D341Med (cell line): Measurements from ENCODE around the gene SLC25A5.

ENCODE experiments used
- DNase-seq: peaks from one replicate; pipeline ENCODE4 v3.0.0; 2012; ENCODE audit warnings: low spot score

SLC25A5 gene

GRCh38 chrX:119505945-119506344 lies 37.7 kb downstream of the SLC25A5 start:
- no peak for DNase-seq

DNA sequence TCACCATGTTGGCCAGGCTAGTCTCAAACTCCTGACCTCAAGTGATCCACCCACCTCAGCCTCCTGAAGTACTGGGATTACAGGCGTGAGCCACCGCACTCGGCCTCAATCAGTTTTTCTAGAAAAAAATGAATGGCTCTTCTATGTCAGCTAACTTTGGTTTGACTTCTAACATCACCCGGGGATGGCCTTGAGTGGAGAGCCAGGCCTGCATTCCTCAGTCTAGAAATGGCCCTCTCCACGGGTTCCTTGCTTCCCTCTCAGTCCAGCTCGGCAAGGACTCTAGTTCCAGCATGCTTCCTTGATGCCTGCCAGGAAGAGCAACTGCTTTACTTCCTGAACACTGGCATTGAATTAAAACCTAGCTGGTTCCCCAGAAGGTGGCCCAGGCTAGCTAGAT lies 39.0 kb downstream of the SLC25A5 start:
- DNase-seq: no peak

GRCh38 chrX:119512146-119512800 lies 44.0 kb downstream of the SLC25A5 start:
- peak; percentile 78 for DNase-seq

- DNase-seq: peak; percentile 73
Measured at GRCh38 chrX:119516157-119516702, 48.0 kb downstream of the SLC25A5 start.

DNA sequence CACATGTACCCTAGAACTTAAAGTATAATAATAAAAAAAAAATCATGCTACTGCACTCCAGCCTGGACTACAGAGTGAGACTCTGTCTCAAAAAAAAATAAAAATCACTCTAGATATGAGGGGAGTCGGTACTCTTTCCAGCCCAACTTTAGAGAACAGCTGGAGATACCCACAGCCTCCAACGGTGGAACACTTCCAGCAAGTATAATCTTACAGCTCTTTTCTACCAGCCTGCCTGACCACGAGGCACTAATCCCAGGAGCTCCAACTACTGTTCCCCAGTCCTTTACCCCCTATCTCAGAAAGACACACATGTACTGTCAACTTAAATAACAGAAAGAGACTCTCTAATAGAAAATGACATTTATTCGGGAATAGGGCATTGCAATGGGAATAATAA lies 50.1 kb downstream of the SLC25A5 start:
- no peak for DNase-seq
